Mesothelial cell of epicardium (in vitro differentiated cells): ENCODE data around the gene CYP3A5. TPM values are rescaled to one million over a fixed set of nuclear protein-coding genes. Genes with fewer than 3 reads are reported as not detected.
"Not testable (repeated sequence)": the region's sequence is repeated elsewhere in the genome, so short reads cannot be mapped to it uniquely, and the experiment has no call there.

Source experiments
- DNase-seq, 2 experiments: peaks; one replicate each; pipeline ENCODE4 v3.0.0; 2021; ENCODE audit warnings: low spot score in 2 of 2; ENCODE audit not compliant: unreplicated experiment in 2 of 2
- H3K27ac Mint-ChIP-seq: 2 replicates; pipeline ENCODE4 v1.8.0; 2021; ENCODE audit warnings: mixed read lengths
- H3K27me3 Mint-ChIP-seq: 2 replicates; pipeline ENCODE4 v1.8.0; 2021; ENCODE audit warnings: low read depth, mixed read lengths
- H3K36me3 Mint-ChIP-seq: 2 replicates; pipeline ENCODE4 v1.8.0; 2021; ENCODE audit warnings: mixed read lengths
- H3K4me1 Mint-ChIP-seq: 2 replicates; pipeline ENCODE4 v1.8.0; 2021; ENCODE audit warnings: mixed read lengths
- H3K4me3 Mint-ChIP-seq: 2 replicates; pipeline ENCODE4 v1.8.0; 2021; ENCODE audit warnings: mild to moderate bottlenecking, moderate library complexity, mixed read lengths
- H3K9me3 Mint-ChIP-seq: 2 replicates; pipeline ENCODE4 v1.8.0; 2021; ENCODE audit warnings: mixed read lengths
- total RNA-seq: library from RNA; stranded (reverse); gene quantifications from 3 replicates; pipeline ENCODE4 v1.2.1, GENCODE V29; 2021
- TF ChIP-seq, protein P1 (sequence below): fragments of 200-600 bp; sonication (generic); IDR thresholded peaks from one replicate; pipeline ENCODE4 v1.5.0; 2021; ENCODE audit warnings: antibody characterized with exemption; ENCODE audit not compliant: unreplicated experiment

Gene CYP3A5
- total RNA-seq, result 9.0 to 10.1 TPM (median 9.2 TPM) in 3 replicates

DNA sequence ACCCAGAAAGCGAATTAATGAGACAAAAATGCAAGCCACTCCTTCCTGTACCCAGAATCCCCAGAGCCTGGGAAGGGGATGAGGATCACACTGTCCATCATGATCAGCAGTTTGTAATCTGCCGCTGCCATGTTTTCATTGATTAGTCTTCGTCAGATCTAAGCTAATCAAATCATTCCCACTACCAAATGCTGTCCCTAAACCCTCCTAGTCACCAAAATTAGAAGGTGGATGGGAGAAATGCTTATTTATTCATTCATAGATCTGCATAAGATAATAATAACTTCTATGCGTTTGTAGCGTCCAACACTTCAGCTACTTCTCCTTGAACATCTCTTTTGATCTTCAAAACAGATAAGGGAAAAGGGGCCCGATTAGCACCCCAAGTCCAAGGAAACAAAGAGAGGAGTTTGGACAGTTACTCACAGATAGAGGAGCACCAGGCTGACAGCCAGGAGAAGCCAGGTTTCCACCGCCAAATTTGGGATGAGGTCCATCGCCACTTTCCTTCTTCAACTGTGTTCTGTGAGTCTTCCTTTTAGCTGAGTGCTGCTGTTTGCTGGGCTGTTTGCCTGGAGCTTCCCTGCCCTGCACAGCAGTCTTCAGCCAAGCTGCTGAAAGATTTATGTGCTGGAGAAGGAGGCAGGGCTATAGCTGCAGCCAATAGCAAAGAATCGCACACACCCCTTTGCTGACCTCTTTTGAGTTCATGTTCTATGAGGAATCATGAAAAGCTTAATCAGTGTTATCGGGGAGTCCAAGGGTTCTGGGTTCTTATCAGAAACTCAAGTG is at the start of gene CYP3A5:
Gene CYP3A5, minus strand, starts transcription at position 597 of the 792 bp plus-strand sequence. Its CDS starts 100 bp downstream, at position 497.
- H3K4me1 Mint-ChIP-seq, result peaks cover 28% of the 10 kb centered on the region
- H3K27ac Mint-ChIP-seq, result peak within 1 kb of the TSS; percentile 68
- no peak for DNase-seq
- H3K36me3 Mint-ChIP-seq, result peaks cover 12% of the 10 kb centered on the region
- peaks cover 28% of the 10 kb centered on the region for H3K9me3 Mint-ChIP-seq
- TF ChIP-seq, protein P1, sequence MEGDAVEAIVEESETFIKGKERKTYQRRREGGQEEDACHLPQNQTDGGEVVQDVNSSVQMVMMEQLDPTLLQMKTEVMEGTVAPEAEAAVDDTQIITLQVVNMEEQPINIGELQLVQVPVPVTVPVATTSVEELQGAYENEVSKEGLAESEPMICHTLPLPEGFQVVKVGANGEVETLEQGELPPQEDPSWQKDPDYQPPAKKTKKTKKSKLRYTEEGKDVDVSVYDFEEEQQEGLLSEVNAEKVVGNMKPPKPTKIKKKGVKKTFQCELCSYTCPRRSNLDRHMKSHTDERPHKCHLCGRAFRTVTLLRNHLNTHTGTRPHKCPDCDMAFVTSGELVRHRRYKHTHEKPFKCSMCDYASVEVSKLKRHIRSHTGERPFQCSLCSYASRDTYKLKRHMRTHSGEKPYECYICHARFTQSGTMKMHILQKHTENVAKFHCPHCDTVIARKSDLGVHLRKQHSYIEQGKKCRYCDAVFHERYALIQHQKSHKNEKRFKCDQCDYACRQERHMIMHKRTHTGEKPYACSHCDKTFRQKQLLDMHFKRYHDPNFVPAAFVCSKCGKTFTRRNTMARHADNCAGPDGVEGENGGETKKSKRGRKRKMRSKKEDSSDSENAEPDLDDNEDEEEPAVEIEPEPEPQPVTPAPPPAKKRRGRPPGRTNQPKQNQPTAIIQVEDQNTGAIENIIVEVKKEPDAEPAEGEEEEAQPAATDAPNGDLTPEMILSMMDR, result no peak
- no peaks in the 10 kb centered on the region for H3K27me3 Mint-ChIP-seq
- peak within 1 kb of the TSS; percentile 44 for H3K4me3 Mint-ChIP-seq

DNA sequence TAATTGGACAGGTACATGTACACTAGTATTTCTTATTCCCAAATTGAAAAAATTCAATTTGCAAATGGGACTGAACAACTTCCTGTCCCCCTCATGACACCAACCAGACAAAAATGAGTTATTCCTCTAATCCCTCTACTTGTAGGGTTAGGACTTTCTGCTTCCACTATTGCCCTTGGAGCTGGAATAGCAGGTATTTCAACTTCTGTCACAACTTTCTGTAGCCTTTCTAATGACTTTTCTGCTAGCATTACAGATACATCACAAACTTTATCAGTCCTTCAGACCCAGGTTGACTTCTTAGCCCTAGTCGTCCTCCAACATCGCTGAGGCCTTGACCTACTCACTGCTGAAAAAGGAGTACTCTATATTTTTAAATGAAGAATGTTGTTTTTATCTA is 48.8 kb upstream of the CYP3A5 start:
- H3K4me1 Mint-ChIP-seq, result peaks cover 3% of the 10 kb centered on the region
- no peak for DNase-seq
- no peak overlapping the region for H3K27ac Mint-ChIP-seq
- H3K27me3 Mint-ChIP-seq, result peaks cover 5% of the 10 kb centered on the region
- TF ChIP-seq, protein P1, result no peak
- peaks cover 4% of the 10 kb centered on the region for H3K9me3 Mint-ChIP-seq
- H3K4me3 Mint-ChIP-seq, result no peak overlapping the region
- no peaks in the 10 kb centered on the region for H3K36me3 Mint-ChIP-seq

DNA sequence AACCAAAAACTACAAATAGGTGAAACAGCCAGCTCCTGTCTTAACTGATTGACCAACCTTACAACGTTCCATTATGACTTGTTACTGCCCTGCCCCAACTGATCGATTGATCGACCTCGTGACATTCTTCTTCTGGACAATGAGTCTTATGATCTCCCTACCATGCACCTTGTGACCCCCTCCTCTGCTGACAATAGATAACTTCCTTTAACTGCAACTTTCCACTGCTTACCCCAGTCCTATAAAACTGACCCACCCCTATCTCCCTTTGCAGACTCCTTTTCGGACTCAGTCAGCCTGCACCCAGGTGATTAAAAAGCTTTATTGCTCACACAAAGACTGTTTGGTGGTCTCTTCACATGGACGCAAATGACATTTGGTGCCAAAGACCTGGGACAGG is 43.4 kb upstream of the CYP3A5 start:
- H3K4me3 Mint-ChIP-seq, DNase-seq, H3K9me3 Mint-ChIP-seq, H3K4me1 Mint-ChIP-seq, H3K27ac Mint-ChIP-seq, H3K27me3 Mint-ChIP-seq, H3K36me3 Mint-ChIP-seq: not testable (repeated sequence)

DNA sequence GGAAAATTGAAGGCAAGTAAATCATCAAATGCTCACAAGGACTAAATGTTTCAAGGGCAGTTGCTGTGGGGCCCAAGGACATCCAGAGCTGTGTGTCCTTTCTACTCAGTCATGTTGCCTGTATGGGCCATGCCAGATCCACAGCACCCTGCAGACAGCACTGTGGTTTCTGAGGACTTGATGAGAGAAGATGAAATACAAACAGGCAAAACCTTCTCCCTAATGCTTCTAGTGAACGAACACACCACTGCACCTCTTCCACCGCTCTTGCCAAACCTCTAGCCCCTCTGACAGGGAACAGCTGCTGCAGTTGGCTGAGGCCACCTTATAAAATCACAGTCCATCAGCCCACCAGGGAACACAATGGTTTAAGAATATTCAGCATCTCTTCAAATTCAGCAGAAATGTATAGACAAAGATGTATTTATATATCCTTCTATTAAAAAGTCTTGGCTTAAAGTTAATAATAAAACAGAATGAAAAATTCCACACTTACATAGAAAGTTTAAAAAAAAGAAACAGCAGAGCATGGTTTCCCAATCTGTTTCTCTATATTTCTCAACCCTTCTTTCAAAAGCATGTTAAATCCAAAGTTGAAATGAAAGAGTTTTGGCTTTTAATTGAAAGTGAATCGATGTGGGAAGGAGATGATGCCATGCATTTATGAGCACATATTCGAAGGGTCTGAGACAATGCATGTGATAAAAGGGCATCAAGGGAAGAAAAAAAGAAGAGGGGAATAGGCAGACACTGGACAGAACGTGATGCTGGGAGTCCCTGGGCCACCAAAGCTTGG is 41.2 kb upstream of the CYP3A5 start:
- Mint-ChIP-seq H3K27ac (no peak overlapping the region), H3K9me3 (peaks cover 10% of the 10 kb centered on the region), H3K4me1 (peaks cover 3% of the 10 kb centered on the region), H3K4me3 (no peak overlapping the region), H3K27me3 (peaks cover 5% of the 10 kb centered on the region), H3K36me3 (no peaks in the 10 kb centered on the region)
- DNase-seq, result no peak
- TF ChIP-seq, protein P1, result no peak

DNA sequence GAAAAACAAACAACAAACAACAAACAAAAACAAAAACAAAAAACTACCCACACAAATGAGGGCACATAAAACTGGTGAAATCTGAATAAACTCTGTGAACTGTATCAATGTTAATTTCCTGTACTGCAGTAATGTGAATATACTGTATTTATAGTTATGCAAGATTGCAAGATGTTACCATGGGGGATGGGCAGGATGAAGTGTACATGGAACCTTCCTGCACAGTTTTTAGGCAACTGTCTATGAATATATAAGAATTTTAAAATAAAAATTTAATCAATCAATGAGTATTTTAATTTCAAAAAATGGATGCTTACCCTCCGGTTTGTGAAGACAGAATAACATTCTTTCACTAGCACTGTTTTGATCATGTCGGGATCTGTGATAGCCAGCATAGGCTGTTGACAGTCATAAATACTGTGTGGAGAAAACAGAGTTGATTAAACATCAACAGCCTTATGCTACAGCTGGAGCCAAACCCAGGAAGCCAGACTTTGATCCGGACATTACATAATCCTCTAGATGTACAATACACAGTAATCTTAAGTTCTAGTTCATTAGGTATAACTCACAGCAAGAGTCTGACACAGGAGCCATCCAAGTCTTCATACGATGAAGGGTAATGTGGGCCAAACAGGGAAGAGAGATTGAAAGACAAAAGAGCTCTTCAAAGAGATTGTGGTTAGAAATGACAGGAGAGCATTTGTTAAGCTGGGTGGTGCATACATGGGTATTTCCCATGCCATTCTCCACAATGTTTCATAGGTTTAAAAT is 40.4 kb upstream of the CYP3A5 start:
- H3K36me3 Mint-ChIP-seq, result no peaks in the 10 kb centered on the region
- peaks cover 5% of the 10 kb centered on the region for H3K27me3 Mint-ChIP-seq
- no peak overlapping the region for H3K27ac Mint-ChIP-seq
- H3K4me1 Mint-ChIP-seq, result peaks cover 3% of the 10 kb centered on the region
- no peak overlapping the region for H3K4me3 Mint-ChIP-seq
- H3K9me3 Mint-ChIP-seq, result peaks cover 16% of the 10 kb centered on the region
- TF ChIP-seq, protein P1, result no peak
- DNase-seq, result no peak
